Measurements from ENCODE around the gene PHLDA3.
"Not testable (repeated sequence)": the region's sequence is repeated elsewhere in the genome, so short reads cannot be mapped to it uniquely, and the experiment has no call there.

The PHLDA3 gene

DNA sequence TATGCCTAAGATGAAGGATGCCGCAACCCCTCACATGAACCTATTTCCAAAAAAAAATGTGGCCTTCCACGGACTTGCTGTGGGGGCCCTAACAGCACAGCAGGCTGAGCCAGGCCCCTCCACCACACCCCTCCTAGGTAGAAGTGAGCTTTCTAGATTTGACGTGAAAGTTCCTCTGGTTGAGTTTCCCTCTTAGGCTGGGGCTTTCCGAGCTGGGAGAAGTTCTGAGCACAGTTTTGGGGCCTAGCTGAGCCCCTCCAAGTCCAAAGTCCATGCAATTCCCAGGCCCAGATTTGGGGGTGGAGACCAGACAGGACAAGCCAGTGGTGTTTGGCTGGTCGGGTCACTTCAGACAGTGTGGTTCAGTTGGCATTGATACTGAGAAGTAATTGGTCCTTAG lies 13.8 kb upstream of the PHLDA3 start:
- H3K36me3 ChIP-seq (ENCODE audit: control insufficient read depth, insufficient read depth, low read length): peaks cover 19% of the 10 kb centered on the region
- no peak for TF ChIP-seq CTCF (IDR thresholded peaks at IDR 0.05; ENCODE audit: insufficient read depth, low read length, poor library complexity, severe bottlenecking)
- DNase-seq (ENCODE audit: extremely low read depth, insufficient read length): peak; percentile 47
- H3K27me3 ChIP-seq (replicated peaks; ENCODE audit: control insufficient read depth, insufficient read depth, low read length): no peaks in the 10 kb centered on the region
- no peak overlapping the region for H3K4me3 ChIP-seq (replicated peaks; ENCODE audit: low read depth, low read length)

DNA sequence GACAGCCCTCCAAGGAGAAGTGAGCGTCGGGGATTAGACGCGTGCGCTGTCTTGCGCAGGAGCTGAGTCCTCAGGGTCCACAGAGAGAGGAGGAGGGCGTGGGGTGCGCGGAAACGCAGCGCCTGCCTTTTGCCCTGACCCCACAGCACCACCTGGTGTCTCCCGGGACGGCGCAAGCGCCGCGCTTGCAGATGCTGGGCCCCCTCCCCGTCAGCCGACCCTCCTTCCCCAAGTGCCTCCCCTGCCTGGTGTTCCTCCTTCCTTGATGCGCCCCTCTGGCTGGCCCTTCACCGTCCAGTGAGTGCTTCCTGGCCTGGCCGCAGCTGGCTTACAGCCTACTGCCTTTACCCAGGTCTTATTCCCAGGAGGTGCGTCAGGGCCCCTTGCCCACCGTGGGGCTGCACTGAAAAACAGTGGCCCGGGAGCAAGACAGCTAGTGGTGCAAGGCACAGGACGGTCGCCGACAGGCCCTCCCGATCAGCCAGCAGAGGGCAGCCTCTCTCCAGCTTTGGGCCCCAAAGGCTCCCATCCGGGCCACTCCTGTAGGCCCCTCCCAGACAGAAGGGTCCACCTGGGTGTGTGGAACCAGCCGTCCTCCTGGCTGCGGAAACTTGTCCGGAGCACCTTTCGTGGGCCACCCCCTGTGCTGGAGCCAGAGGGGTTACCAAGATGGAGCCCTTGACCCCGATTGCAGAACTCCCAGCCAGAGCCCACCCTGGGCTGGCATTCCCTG lies 12.9 kb upstream of the PHLDA3 start:
- TF ChIP-seq CTCF (IDR thresholded peaks at IDR 0.05; ENCODE audit: insufficient read depth, low read length, poor library complexity, severe bottlenecking): peak; percentile 91
- Histone ChIP-seq H3K27me3 (replicated peaks; ENCODE audit: control insufficient read depth, insufficient read depth, low read length) (no peaks in the 10 kb centered on the region), H3K4me3 (replicated peaks; ENCODE audit: low read depth, low read length) (peak overlapping the region; percentile 30; the same call in 1 of the 2 replicates), H3K36me3 (ENCODE audit: control insufficient read depth, insufficient read depth, low read length) (peaks cover 15% of the 10 kb centered on the region)
- DNase-seq (ENCODE audit: extremely low read depth, insufficient read length): peak; percentile 85

- DNase-seq (ENCODE audit: extremely low read depth, insufficient read length): no peak
- Histone ChIP-seq H3K4me3 (replicated peaks; ENCODE audit: low read depth, low read length) (peak overlapping the region; percentile 47), H3K27me3 (replicated peaks; ENCODE audit: control insufficient read depth, insufficient read depth, low read length) (no peaks in the 10 kb centered on the region), H3K36me3 (ENCODE audit: control insufficient read depth, insufficient read depth, low read length) (peaks cover 13% of the 10 kb centered on the region)
- TF ChIP-seq CTCF (IDR thresholded peaks at IDR 0.05; ENCODE audit: insufficient read depth, low read length, poor library complexity, severe bottlenecking): no peak
These were observed 12.0 kb upstream of the PHLDA3 start for GRCh38 chr1:201481004-201481380.

- DNase-seq (ENCODE audit: extremely low read depth, insufficient read length): peak; percentile 80
- H3K4me3 ChIP-seq (replicated peaks; ENCODE audit: low read depth, low read length): peak overlapping the region; percentile 47
- no peaks in the 10 kb centered on the region for H3K27me3 ChIP-seq (replicated peaks; ENCODE audit: control insufficient read depth, insufficient read depth, low read length)
- H3K36me3 ChIP-seq (ENCODE audit: control insufficient read depth, insufficient read depth, low read length): peaks cover 10% of the 10 kb centered on the region
- no peak for TF ChIP-seq CTCF (IDR thresholded peaks at IDR 0.05; ENCODE audit: insufficient read depth, low read length, poor library complexity, severe bottlenecking)
These were observed 11.4 kb upstream of the PHLDA3 start for GRCh38 chr1:201480231-201481003.

- Histone ChIP-seq H3K27me3 (replicated peaks; ENCODE audit: control insufficient read depth, insufficient read depth, low read length) (no peaks in the 10 kb centered on the region), H3K4me3 (replicated peaks; ENCODE audit: low read depth, low read length) (no peak overlapping the region), H3K36me3 (ENCODE audit: control insufficient read depth, insufficient read depth, low read length) (peaks cover 6% of the 10 kb centered on the region; the same call in 1 of the 2 replicates)
- TF ChIP-seq CTCF (IDR thresholded peaks at IDR 0.05; ENCODE audit: insufficient read depth, low read length, poor library complexity, severe bottlenecking): no peak
- DNase-seq (ENCODE audit: extremely low read depth, insufficient read length): no peak
These were observed 10.3 kb upstream of the PHLDA3 start for GRCh38 chr1:201479201-201479730.

DNA sequence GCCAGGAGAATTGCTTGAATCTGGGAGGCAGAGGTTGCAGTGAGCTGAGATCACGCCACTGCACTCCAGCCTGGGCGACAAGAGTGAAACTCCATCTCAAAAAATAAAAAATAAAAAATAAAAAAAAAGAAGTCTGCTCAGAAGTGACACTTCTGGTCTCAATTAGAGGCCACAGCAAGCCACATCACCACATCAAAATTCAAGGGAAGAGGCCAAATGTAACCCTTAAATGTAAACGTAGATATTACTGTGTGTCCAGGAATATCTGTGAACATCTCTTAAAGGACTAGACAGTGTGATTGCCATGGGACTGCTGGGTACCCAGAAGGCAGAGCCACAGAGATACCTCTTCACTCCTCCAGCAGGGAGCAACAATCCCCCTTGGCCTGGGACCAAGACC lies 9.7 kb upstream of the PHLDA3 start:
- not testable (repeated sequence) for H3K4me3 ChIP-seq (replicated peaks; ENCODE audit: low read depth, low read length); H3K27me3 ChIP-seq (replicated peaks; ENCODE audit: control insufficient read depth, insufficient read depth, low read length); DNase-seq (ENCODE audit: extremely low read depth, insufficient read length); H3K36me3 ChIP-seq (ENCODE audit: control insufficient read depth, insufficient read depth, low read length)

All from GM06990 (cell line).